Activated CD8-positive, alpha-beta memory T cell treated with anti-CD3 and anti-CD28 coated beads, Interleukin-2, amount 50 U/mL, for 1 hour (primary cell): ENCODE results near the gene IL10RB.
"Not testable (repeated sequence)": the region's sequence is repeated elsewhere in the genome, so short reads cannot be mapped to it uniquely, and the experiment has no call there.

Source experiments
- DNase-seq: peaks from one replicate; pipeline ENCODE4 v3.0.0-alpha.2; 2020; ENCODE audit errors: extremely low read depth

IL10RB gene

GRCh38 chr21:33266050-33266788, at the start of gene IL10RB:
Gene IL10RB (plus strand): TSS chr21:33266367. CDS start chr21:33266466, 99 bp downstream.
- DNase-seq: no peak

- DNase-seq: no peak
These were observed 49.0 kb upstream of the IL10RB start for GRCh38 chr21:33217138-33217520.

GRCh38 chr21:33219300-33219699, 46.9 kb upstream of the IL10RB start:
- DNase-seq: no peak

- DNase-seq: no peak
These were observed 46.2 kb upstream of the IL10RB start for GRCh38 chr21:33219954-33220353.

GRCh38 chr21:33225376-33225775, 40.8 kb upstream of the IL10RB start:
- DNase-seq: not testable (repeated sequence)

GRCh38 chr21:33228455-33228854, 37.7 kb upstream of the IL10RB start:
- no peak for DNase-seq

- DNase-seq: no peak
These were observed 36.9 kb upstream of the IL10RB start for GRCh38 chr21:33229099-33229783.

- no peak for DNase-seq
These were observed 36.2 kb upstream of the IL10RB start, which contains the start of gene IFNAR2 for GRCh38 chr21:33229784-33230544. Gene IFNAR2 (plus strand): TSS chr21:33229938. CDS start chr21:33241923, 11,985 bp downstream.

- DNase-seq: no peak
These were observed 35.4 kb upstream of the IL10RB start for GRCh38 chr21:33230545-33231324.

GRCh38 chr21:33231526-33231925, 34.6 kb upstream of the IL10RB start:
- DNase-seq: no peak

GRCh38 chr21:33232291-33233034, 33.7 kb upstream of the IL10RB start:
- no peak for DNase-seq

- DNase-seq: no peak
These were observed 31.3 kb upstream of the IL10RB start for GRCh38 chr21:33234635-33235520.

GRCh38 chr21:33236013-33236686, 30.0 kb upstream of the IL10RB start:
- DNase-seq: no peak

- no peak for DNase-seq
These were observed 29.4 kb upstream of the IL10RB start for GRCh38 chr21:33236766-33237165.

GRCh38 chr21:33237486-33237885, 28.7 kb upstream of the IL10RB start:
- DNase-seq: no peak

GRCh38 chr21:33238146-33238545, 28.0 kb upstream of the IL10RB start:
- no peak for DNase-seq

GRCh38 chr21:33238565-33239255, 27.5 kb upstream of the IL10RB start:
- no peak for DNase-seq

GRCh38 chr21:33239559-33240127, 26.5 kb upstream of the IL10RB start:
- not testable (repeated sequence) for DNase-seq
